Measurements from ENCODE around the gene DNM1L. TPM values are rescaled to one million over a fixed set of nuclear protein-coding genes. Genes with fewer than 3 reads are reported as not detected.

DNM1L gene
- total RNA-seq = 10 to 100 TPM; 67.1 to 68.5 TPM

DNA sequence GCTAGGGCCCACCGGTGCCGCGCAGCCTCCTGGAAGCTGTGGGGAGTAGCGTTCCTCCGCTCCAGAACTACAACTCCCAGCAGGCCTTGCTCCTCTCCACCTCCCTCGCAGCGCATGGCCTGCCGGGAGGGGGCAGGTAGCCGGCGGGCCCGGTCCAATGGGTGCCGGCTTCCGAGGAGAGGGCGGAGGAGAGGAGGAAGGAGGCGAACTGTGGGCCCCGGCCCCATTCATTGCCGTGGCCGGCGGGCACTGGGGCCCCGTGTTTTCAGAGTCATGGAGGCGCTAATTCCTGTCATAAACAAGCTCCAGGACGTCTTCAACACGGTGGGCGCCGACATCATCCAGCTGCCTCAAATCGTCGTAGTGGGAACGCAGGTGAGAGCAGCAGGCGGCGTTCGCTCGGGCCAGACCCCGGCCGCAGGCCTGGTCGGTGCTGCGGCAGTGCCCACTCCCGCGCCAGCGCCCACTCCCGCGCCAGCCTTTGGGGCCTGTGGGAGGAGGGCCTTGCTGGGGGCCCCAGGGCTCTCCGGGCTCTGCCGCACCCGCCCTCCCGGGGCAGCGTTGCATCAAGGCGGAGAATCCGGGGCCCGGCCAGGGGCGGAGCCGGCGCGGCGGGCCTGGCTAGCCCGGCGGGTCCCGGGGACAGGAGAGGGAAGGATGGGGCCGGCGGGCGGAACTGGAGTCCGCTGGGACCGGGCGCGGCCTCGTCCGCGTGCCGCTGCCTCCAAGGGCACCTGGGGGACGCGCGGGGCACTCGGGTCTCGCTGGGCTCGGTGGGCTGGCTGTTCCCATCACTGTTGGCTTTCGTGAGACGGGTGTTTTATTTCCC is at the start of gene DNM1L:
Gene DNM1L, plus strand, starts transcription at position 211 of the 829 bp plus-strand sequence. Its CDS starts 63 bp downstream, at position 274.
- Mint-ChIP-seq H3K4me1 (peaks cover 21% of the 10 kb centered on the region), H3K9me3 (ENCODE audit: low read depth) (no peaks in the 10 kb centered on the region), H3K27ac (peak within 1 kb of the TSS; percentile 89), H3K4me3 (peak within 1 kb of the TSS; percentile 84), H3K36me3 (ENCODE audit: low read depth) (peaks cover 9% of the 10 kb centered on the region), H3K27me3 (no peaks in the 10 kb centered on the region)
- ATAC-seq (peak; percentile 99), DNase-seq (peak; percentile 96)
- POLR2A ChIA-PET = no interaction called here
- CTCF ChIA-PET = interaction anchor here (0.6 to 1.0 kb wide), 2 partner anchors 32 to 76 kb away, joined by 3 to 8 read pairs; partner anchors contain the start of gene YARS2
- intact Hi-C loops (cut with DNase I, micrococcal nuclease) = loop anchor here (1.0 to 10.0 kb wide), 12 partner anchors 76 to 1927 kb away; partner anchors contain the start of genes ALG10 (in 2 of the 2), ETFBKMT (in 2 of the 2), YARS2 (in 2 of the 2) and CAPRIN2 (in 1 of the 2)

GRCh38 chr12:32641287-32641901 is 37.7 kb upstream of the DNM1L start:
- POLR2A ChIA-PET = no interaction called here
- intact Hi-C loops (cut with DNase I, micrococcal nuclease) = no loop called here
- Mint-ChIP-seq H3K4me3 (no peak overlapping the region), H3K9me3 (ENCODE audit: low read depth) (no peaks in the 10 kb centered on the region), H3K27ac (no peak overlapping the region), H3K36me3 (ENCODE audit: low read depth) (no peaks in the 10 kb centered on the region), H3K4me1 (no peaks in the 10 kb centered on the region), H3K27me3 (no peaks in the 10 kb centered on the region)
- CTCF ChIA-PET = no interaction called here
- no peak for ATAC-seq
- DNase-seq = no peak

DNA sequence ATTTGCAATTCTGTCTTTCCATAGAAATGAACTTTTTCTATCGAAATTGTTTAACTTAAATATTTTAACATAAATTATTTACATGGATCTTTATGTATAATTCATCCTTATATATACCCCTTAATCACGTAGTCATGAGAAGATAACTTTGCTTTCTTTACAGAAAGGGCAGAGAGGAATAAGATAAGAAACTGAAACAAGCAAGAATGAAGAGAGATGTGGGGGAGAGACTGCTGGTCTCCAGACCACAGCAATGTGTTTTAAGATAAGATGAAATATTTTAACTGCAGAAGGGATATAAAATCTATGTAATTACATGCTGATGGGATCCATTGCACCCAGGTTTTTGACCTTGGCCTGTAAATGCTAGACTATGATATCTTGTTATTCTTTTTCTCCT is 34.7 kb upstream of the DNM1L start:
- ChIA-PET POLR2A (no interaction called here), CTCF (no interaction called here)
- H3K27me3 Mint-ChIP-seq = no peaks in the 10 kb centered on the region
- H3K27ac Mint-ChIP-seq = no peak overlapping the region
- intact Hi-C loops (cut with DNase I, micrococcal nuclease) = no loop called here
- no peaks in the 10 kb centered on the region for H3K4me1 Mint-ChIP-seq
- ATAC-seq (no peak), DNase-seq (no peak)
- no peak overlapping the region for H3K4me3 Mint-ChIP-seq
- H3K9me3 Mint-ChIP-seq (ENCODE audit: low read depth) = no peaks in the 10 kb centered on the region
- no peaks in the 10 kb centered on the region for H3K36me3 Mint-ChIP-seq (ENCODE audit: low read depth)

DNA sequence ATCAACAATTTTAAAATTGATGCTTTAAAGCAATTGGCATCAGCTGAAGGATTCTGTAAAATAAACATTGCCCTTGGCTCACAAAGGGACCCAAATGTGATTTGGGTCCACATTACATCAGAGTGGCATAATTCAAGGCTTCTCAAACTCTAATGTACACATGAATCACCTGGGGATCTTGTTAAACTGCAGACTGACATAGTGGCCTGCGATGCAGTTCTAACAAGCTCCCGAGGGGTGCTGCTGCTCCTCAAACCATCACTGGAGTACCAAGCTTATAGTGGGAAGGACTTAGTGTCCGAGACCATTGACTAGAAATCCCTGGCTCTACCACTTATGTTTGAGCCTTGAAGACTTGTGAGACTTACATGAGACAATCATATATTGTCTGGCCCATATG is 31.8 kb upstream of the DNM1L start:
- intact Hi-C loops (cut with DNase I, micrococcal nuclease) = no loop called here
- no peaks in the 10 kb centered on the region for H3K36me3 Mint-ChIP-seq (ENCODE audit: low read depth)
- CTCF ChIA-PET = interaction anchor here (0.5 to 0.7 kb wide), 2 partner anchors 32 to 1242 kb away, joined by 3 read pairs; partner anchors contain the start of gene DNM1L
- POLR2A ChIA-PET = no interaction called here
- ATAC-seq (no peak), DNase-seq (no peak)
- no peak overlapping the region for H3K4me3 Mint-ChIP-seq
- no peak overlapping the region for H3K27ac Mint-ChIP-seq
- H3K4me1 Mint-ChIP-seq = no peaks in the 10 kb centered on the region
- H3K9me3 Mint-ChIP-seq (ENCODE audit: low read depth) = no peaks in the 10 kb centered on the region
- H3K27me3 Mint-ChIP-seq = no peaks in the 10 kb centered on the region

DNA sequence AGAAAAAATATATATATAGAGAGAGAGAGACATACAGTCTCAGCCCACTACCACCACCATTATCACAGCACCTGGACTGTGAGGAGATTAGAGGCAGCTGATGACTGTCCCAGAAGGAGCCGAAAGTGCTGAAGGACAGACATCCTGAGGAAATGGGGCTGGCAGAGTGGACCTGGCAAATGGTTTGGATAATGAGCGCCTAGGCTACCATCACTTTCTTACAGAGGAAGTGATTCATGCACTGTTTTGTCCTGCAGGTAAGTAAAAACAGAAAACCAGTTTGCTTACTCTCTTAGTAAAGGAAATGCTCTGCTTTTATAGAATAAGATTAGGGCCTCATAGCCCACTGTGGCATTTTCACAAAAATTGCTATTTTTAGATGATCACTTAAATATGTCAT is 28.6 kb upstream of the DNM1L start:
- intact Hi-C loops (cut with DNase I, micrococcal nuclease) = no loop called here
- CTCF ChIA-PET = interaction anchor here (0.6 kb wide), 1 partner anchor 141 kb away, joined by 3 read pairs; no protein-coding TSS in a partner anchor

DNA sequence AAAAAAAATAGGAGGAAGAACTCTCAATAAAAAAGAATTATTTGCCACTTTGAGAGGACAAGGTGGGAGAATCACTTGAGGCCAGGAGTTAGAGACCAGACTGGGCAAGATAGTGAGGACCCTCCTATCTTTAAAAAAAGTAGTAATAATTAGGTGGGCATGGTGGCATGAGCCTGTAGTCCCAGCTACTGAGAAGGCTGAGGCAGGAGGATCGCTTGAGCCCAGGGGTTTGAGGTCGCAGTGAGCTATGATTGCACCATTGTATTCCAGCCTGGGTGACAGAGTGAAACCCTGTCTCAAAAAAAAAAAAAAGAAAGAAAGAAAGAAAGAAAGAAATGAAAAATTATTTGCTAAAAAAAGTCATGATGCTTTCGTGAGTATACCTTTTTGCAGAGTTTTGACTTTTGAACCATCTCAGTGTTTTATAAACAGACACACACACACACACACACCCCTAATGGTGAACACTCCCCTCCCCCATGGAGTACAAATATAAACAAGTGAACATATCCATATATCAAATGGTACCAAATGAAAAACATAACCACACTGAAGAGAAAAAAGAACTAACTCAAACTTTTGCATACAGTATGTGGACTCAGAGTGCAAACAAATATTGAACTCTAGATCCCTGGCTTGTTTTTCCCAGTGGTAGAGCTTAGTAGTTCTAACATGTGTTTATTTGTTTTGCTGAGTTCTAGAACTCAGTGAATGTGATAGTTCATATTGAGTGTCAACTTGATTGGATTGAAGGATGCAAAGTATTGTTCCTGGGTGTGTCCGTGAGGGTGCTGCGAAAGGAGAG is 27.7 kb upstream of the DNM1L start:
- Mint-ChIP-seq H3K27ac (no peak overlapping the region), H3K27me3 (no peaks in the 10 kb centered on the region), H3K4me1 (no peaks in the 10 kb centered on the region), H3K4me3 (no peak overlapping the region), H3K36me3 (ENCODE audit: low read depth) (no peaks in the 10 kb centered on the region), H3K9me3 (ENCODE audit: low read depth) (no peaks in the 10 kb centered on the region)
- intact Hi-C loops (cut with DNase I, micrococcal nuclease) = no loop called here
- ATAC-seq = no peak
- POLR2A ChIA-PET = no interaction called here
- no peak for DNase-seq
- CTCF ChIA-PET = no interaction called here

More for the DNA sequence above, 28.6 kb upstream of the DNM1L start:
- Mint-ChIP-seq H3K27me3 (no peaks in the 10 kb centered on the region), H3K4me3 (no peak overlapping the region), H3K36me3 (ENCODE audit: low read depth) (no peaks in the 10 kb centered on the region), H3K4me1 (no peaks in the 10 kb centered on the region), H3K9me3 (ENCODE audit: low read depth) (no peaks in the 10 kb centered on the region), H3K27ac (no peak overlapping the region)
- ATAC-seq = no peak
- no peak for DNase-seq
- POLR2A ChIA-PET = interaction anchor here (0.6 kb wide), 1 partner anchor 242 kb away, joined by 4 read pairs; no protein-coding TSS in a partner anchor

DNA sequence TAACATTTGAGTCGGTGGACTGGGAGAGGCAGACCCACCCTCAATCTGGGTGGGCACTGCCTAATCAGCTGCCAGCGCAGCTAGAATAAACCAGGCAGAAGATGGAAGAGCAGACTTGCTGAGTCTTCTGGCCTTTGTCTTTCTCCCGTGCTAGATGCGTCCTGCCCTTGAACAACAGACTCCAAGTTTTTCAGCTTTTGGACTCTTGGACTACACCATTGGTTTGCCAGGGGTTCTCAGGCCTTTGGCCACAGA is 27.2 kb upstream of the DNM1L start:
- no peaks in the 10 kb centered on the region for H3K27me3 Mint-ChIP-seq

GRCh38 chr12:32659908-32660440 is 19.1 kb upstream of the DNM1L start:
- no peak overlapping the region for H3K27ac Mint-ChIP-seq
- intact Hi-C loops (cut with DNase I, micrococcal nuclease) = loop anchor here (5.0 kb wide), 2 partner anchors 203 to 293 kb away; no protein-coding TSS in a partner anchor
- no peak for DNase-seq
- ChIA-PET CTCF (interaction anchor here (0.6 kb wide), 1 partner anchor 85 kb away, joined by 3 read pairs; no protein-coding TSS in a partner anchor), POLR2A (no interaction called here)
- no peak for ATAC-seq
- no peaks in the 10 kb centered on the region for H3K27me3 Mint-ChIP-seq
- no peak overlapping the region for H3K4me3 Mint-ChIP-seq
- H3K9me3 Mint-ChIP-seq (ENCODE audit: low read depth) = no peaks in the 10 kb centered on the region
- no peaks in the 10 kb centered on the region for H3K36me3 Mint-ChIP-seq (ENCODE audit: low read depth)
- H3K4me1 Mint-ChIP-seq = peaks cover 4% of the 10 kb centered on the region

More for the DNA sequence above, 27.2 kb upstream of the DNM1L start:
- Mint-ChIP-seq H3K9me3 (ENCODE audit: low read depth) (no peaks in the 10 kb centered on the region), H3K27ac (no peak overlapping the region), H3K36me3 (ENCODE audit: low read depth) (no peaks in the 10 kb centered on the region), H3K4me3 (no peak overlapping the region), H3K4me1 (no peaks in the 10 kb centered on the region)
- ATAC-seq (no peak), DNase-seq (no peak)
- ChIA-PET CTCF (no interaction called here), POLR2A (no interaction called here)
- intact Hi-C loops (cut with DNase I, micrococcal nuclease) = no loop called here

DNA sequence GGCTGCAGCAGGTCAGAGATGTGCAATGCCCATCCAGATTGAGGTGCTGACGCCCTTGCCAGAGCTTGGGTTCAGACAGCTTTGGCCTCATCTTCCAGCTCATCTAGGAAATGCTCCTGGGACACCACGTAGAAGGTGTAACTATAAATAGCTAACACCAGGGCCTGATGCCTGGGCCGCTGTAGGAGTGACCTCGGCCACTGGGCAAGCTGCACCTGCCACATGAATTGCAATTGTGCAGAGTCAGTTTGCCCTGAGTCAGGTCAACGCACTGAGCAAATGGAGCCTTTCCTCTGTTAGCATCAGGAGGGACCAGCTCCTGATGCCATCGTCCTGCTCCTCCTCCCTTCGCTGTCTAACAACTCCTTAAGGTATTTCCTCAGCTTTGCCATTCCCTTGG is 17.4 kb upstream of the DNM1L start:
- intact Hi-C loops (cut with DNase I, micrococcal nuclease) = no loop called here
- POLR2A ChIA-PET = no interaction called here
- no peak for ATAC-seq

GRCh38 chr12:32662665-32663064 is 16.4 kb upstream of the DNM1L start:
- intact Hi-C loops (cut with DNase I, micrococcal nuclease) = no loop called here
- ATAC-seq = no peak
- Mint-ChIP-seq H3K27me3 (no peaks in the 10 kb centered on the region), H3K36me3 (ENCODE audit: low read depth) (no peaks in the 10 kb centered on the region), H3K4me1 (peaks cover 4% of the 10 kb centered on the region), H3K4me3 (no peak overlapping the region), H3K9me3 (ENCODE audit: low read depth) (no peaks in the 10 kb centered on the region), H3K27ac (no peak overlapping the region)
- no peak for DNase-seq
- ChIA-PET CTCF (interaction anchor here (0.7 kb wide), 1 partner anchor 40 kb away, joined by 3 read pairs; no protein-coding TSS in a partner anchor), POLR2A (interaction anchor here (0.6 kb wide), 1 partner anchor 82 kb away, joined by 3 read pairs; no protein-coding TSS in a partner anchor)

More for the DNA sequence above, 17.4 kb upstream of the DNM1L start:
- Mint-ChIP-seq H3K4me3 (no peak overlapping the region), H3K4me1 (peaks cover 4% of the 10 kb centered on the region), H3K36me3 (ENCODE audit: low read depth) (no peaks in the 10 kb centered on the region), H3K27me3 (no peaks in the 10 kb centered on the region), H3K9me3 (ENCODE audit: low read depth) (no peaks in the 10 kb centered on the region), H3K27ac (no peak overlapping the region)
- CTCF ChIA-PET = no interaction called here
- DNase-seq = no peak

- peaks cover 3% of the 10 kb centered on the region for H3K27me3 Mint-ChIP-seq
- no peaks in the 10 kb centered on the region for H3K4me1 Mint-ChIP-seq
- ChIA-PET CTCF (no interaction called here), POLR2A (no interaction called here)
- no peak for DNase-seq
- no peak for ATAC-seq
- peaks cover 4% of the 10 kb centered on the region for H3K36me3 Mint-ChIP-seq (ENCODE audit: low read depth)
- H3K27ac Mint-ChIP-seq = no peak overlapping the region
- intact Hi-C loops (cut with DNase I, micrococcal nuclease) = no loop called here
- H3K4me3 Mint-ChIP-seq = peak overlapping the region; percentile 38
- peaks cover 7% of the 10 kb centered on the region for H3K9me3 Mint-ChIP-seq (ENCODE audit: low read depth)
These were observed 13.1 kb upstream of the DNM1L start for GRCh38 chr12:32666018-32666417.
